Esophagus squamous epithelium (tissue), 5 donors: ENCODE data around the gene TRIP13. TPM values are rescaled to one million over a fixed set of nuclear protein-coding genes. Genes with fewer than 3 reads are reported as not detected.

Source experiments
- DNase-seq: peaks from one replicate; lab custom pipeline; 2025; lab: John Stamatoyannopoulos, UW
- H3K27ac ChIP-seq, 4 donors: fragments of 200-600 bp; sonication (generic); one replicate each; pipeline ENCODE4 v1.5.1; 2016 to 2019; ENCODE audit warnings: mild to moderate bottlenecking in 1 of 4
- H3K27me3 ChIP-seq, 4 donors: fragments of 200-600 bp; sonication (generic); 1 replicate in 3 of 4; 2 replicates in 1 of 4; pipeline versions ENCODE4 v1.5.1 to v1.6.0; 2017 to 2021; ENCODE audit warnings: antibody characterized with exemption in 1 of 4
- H3K36me3 ChIP-seq, 3 donors: fragments of 200-600 bp; sonication (generic); one replicate each; pipeline ENCODE4 v1.5.1; 2016 to 2019
- H3K4me1 ChIP-seq, 3 donors: fragments of 200-600 bp; sonication (generic); one replicate each; pipeline ENCODE4 v1.5.1; 2017 to 2019
- H3K4me3 ChIP-seq, 4 donors: fragments of 200-600 bp; sonication (generic); 1 replicate in 3 of 4; 2 replicates in 1 of 4; pipeline ENCODE4 v1.5.1; 2016 to 2019; ENCODE audit warnings: mild to moderate bottlenecking in 2 of 4, moderate library complexity in 1 of 4
- H3K9me3 ChIP-seq, 3 donors: fragments of 200-600 bp; sonication (generic); one replicate each; pipeline ENCODE4 v1.5.1; 2016 to 2019
- POLR2A ChIP-seq, 4 donors: fragments of 450-650 bp; IDR thresholded peaks; one replicate each; pipeline ENCODE4 v1.6.1; 2017; ENCODE audit warnings: antibody characterized with exemption in 4 of 4, mild to moderate bottlenecking in 4 of 4, moderate library complexity in 3 of 4
- WGBS, 2 donors: methylation state at CpG; one replicate each; pipeline ENCODE4 v1.1.5; 2018; 5-methylcytosine and 5-hydroxymethylcytosine counted together
- intact Hi-C: fragments of 100-400 bp; cut with DNase I; formaldehyde crosslinking; loops from one replicate; pipeline ENCODE4 v1.15.0; 2022
- total RNA-seq, 4 donors: library from RNA; depleted of rRNA; stranded (reverse); fragments of >200 nt; gene quantifications; one replicate each; pipeline ENCODE4 v1.1.0, GENCODE V29; 2016
- TF ChIP-seq, protein P1 (sequence below), 6 experiments: fragments of 450-650 bp in 4 of 6; fragments of 200-600 bp in 2 of 6; sonication (generic) in 2 of 6; IDR thresholded peaks; one replicate each; pipeline ENCODE4 v1.5.1; 2016 to 2019; ENCODE audit warnings: antibody characterized with exemption in 6 of 6, mild to moderate bottlenecking in 4 of 6, moderate library complexity in 4 of 6
- donor health status: DM: yes; HTN: yes; CAD: no.

TRIP13 gene
- total RNA-seq, 4 donors from 2014 or later: 3.2 to 17.7 (median 9.5) TPM

DNA sequence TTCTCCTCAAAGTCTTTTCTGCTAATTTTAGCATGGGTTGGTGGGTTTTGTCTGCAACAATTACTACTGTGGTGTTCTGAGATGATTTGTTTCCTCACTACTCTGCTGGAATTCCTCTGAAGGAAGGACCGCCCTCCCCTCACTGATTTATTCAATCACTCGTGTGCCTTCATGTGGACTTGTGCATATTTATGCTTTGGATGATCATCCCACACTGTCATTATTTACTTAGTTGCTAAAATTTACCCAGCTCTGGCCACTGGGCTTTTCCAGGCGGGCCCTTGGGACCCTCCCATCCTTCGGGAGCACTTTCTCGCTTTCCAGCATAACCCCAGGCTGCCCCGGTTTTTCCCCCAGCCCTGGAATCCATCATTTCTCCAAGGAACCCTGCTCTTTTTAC is 74.3 kb downstream of the TRIP13 start:
- no peak for TF ChIP-seq POLR2A (IDR thresholded peaks at IDR 0.05)
- TF ChIP-seq, protein P1, sequence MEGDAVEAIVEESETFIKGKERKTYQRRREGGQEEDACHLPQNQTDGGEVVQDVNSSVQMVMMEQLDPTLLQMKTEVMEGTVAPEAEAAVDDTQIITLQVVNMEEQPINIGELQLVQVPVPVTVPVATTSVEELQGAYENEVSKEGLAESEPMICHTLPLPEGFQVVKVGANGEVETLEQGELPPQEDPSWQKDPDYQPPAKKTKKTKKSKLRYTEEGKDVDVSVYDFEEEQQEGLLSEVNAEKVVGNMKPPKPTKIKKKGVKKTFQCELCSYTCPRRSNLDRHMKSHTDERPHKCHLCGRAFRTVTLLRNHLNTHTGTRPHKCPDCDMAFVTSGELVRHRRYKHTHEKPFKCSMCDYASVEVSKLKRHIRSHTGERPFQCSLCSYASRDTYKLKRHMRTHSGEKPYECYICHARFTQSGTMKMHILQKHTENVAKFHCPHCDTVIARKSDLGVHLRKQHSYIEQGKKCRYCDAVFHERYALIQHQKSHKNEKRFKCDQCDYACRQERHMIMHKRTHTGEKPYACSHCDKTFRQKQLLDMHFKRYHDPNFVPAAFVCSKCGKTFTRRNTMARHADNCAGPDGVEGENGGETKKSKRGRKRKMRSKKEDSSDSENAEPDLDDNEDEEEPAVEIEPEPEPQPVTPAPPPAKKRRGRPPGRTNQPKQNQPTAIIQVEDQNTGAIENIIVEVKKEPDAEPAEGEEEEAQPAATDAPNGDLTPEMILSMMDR (IDR thresholded peaks at IDR 0.05): no peak
- Histone ChIP-seq H3K27me3 (peaks cover 0 to 74% (median 0%) of the 10 kb centered on the region in 4 donors), H3K36me3 (no peaks in the 10 kb centered on the region), H3K27ac (no peak overlapping the region), H3K4me3 (no peak overlapping the region), H3K4me1 (peaks cover 0 to 12% (median 0%) of the 10 kb centered on the region in 3 donors), H3K9me3 (no peaks in the 10 kb centered on the region)
- intact Hi-C loops: no loop called here
- no peak for DNase-seq
- 75 to 83% methylated on average over 6 of the region's 6 CpGs for WGBS, 2 donors

Other genes starting within 250 kb of the TRIP13 start
- 1 to 10 TPM; 1.7 to 5.8 (median 5.5) TPM for gene TPPP, start 199.5 kb upstream of the TRIP13 start, total RNA-seq
- gene ZDHHC11B, start 108.2 kb upstream of the TRIP13 start, total RNA-seq: 1 to 10 TPM in 3 of 4 donors, under 1 TPM in 1; 0.44 to 4.6 (median 2.7) TPM
- gene ZDHHC11, start 41.9 kb upstream of the TRIP13 start, total RNA-seq: 1 to 10 TPM; 1.1 to 7.0 (median 3.3) TPM
- 10 to 100 TPM; 16.1 to 35.7 (median 22.3) TPM for gene BRD9, start 83 bp upstream of the TRIP13 start, total RNA-seq
- gene NKD2, start 115.9 kb downstream of the TRIP13 start, total RNA-seq: 10 to 100 TPM in 1 of 4 donors, 1 to 10 TPM in 3; 1.2 to 11.3 (median 1.5) TPM
- 10 to 100 TPM in 1 of 4 donors, 1 to 10 TPM in 3; 4.5 to 13.4 (median 6.6) TPM for gene SLC12A7, start 219.2 kb downstream of the TRIP13 start, total RNA-seq